ENCODE data around the gene DHRS12. TPM values are rescaled to one million over a fixed set of nuclear protein-coding genes. Genes with fewer than 3 reads are reported as not detected.

The DHRS12 gene
- total RNA-seq, 3 donors from 2014 or later (not counting 1 experiment from before 2014, with no cell fraction given), result 7.0 to 11.7 (median 10.4) TPM

DNA sequence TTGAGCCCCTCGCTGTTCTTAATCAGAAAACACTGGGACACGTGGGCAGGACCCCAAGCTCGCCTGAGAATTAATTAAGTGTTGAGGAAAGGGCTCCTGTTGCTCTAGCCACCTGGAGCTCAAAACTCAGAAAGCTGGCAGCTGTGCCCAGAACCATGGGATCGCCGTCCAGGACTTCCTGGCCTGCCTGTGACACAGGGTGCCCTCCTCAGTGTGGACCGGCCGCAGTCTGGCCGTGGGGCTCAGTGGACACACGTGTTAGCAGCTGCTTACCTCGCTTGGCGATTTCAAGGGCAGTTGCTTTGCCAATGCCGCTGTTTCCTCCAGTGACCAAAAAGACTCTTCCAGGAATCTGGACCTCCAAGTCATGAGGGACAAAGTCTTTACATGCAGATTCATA, 4.7 kb downstream of the DHRS12 start:
- Mint-ChIP-seq H3K4me1 (peaks cover 16 to 22% of the 10 kb centered on the region in 2 donors), H3K27ac (peak overlapping the region in 1 of 2 donors; percentile 7), H3K36me3 (no peaks in the 10 kb centered on the region), H3K27me3 (ENCODE audit: low read depth in 2 of 2) (peaks cover 0 to 8% of the 10 kb centered on the region in 2 donors), H3K9me3 (no peaks in the 10 kb centered on the region), H3K4me3 (no peak overlapping the region)
- no peak for ATAC-seq
- Histone ChIP-seq H3K9me3 (ENCODE audit: control insufficient read depth, insufficient read depth, low read length) (no peaks in the 10 kb centered on the region), H3K27me3 (ENCODE audit: control insufficient read depth, insufficient read depth, low read length) (no peaks in the 10 kb centered on the region), H3K4me1 (ENCODE audit: control insufficient read depth, insufficient read depth, low read length) (peaks cover 27% of the 10 kb centered on the region), H3K36me3 (ENCODE audit: control insufficient read depth, insufficient read depth, low read length) (no peaks in the 10 kb centered on the region), H3K4me3 (ENCODE audit: low read length) (no peak overlapping the region), H3K27ac (ENCODE audit: low read length) (no peak overlapping the region)
- 94% methylated on average over 12 of the region's 12 CpGs for WGBS (ENCODE audit: insufficient coverage)
- DNase-seq, result no peak
- TF ChIP-seq, protein P1, sequence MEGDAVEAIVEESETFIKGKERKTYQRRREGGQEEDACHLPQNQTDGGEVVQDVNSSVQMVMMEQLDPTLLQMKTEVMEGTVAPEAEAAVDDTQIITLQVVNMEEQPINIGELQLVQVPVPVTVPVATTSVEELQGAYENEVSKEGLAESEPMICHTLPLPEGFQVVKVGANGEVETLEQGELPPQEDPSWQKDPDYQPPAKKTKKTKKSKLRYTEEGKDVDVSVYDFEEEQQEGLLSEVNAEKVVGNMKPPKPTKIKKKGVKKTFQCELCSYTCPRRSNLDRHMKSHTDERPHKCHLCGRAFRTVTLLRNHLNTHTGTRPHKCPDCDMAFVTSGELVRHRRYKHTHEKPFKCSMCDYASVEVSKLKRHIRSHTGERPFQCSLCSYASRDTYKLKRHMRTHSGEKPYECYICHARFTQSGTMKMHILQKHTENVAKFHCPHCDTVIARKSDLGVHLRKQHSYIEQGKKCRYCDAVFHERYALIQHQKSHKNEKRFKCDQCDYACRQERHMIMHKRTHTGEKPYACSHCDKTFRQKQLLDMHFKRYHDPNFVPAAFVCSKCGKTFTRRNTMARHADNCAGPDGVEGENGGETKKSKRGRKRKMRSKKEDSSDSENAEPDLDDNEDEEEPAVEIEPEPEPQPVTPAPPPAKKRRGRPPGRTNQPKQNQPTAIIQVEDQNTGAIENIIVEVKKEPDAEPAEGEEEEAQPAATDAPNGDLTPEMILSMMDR (IDR thresholded peaks at IDR 0.05), result no peak
- intact Hi-C loops (cut with micrococcal nuclease), result loop anchor here (5.0 kb wide), 1 partner anchor 672 kb away; no protein-coding TSS in a partner anchor

GRCh38 chr13:51797664-51798488, 6.1 kb downstream of the DHRS12 start:
- H3K9me3 Mint-ChIP-seq, result no peaks in the 10 kb centered on the region
- H3K4me3 ChIP-seq (ENCODE audit: low read length), result no peak overlapping the region
- no peak overlapping the region for H3K27ac ChIP-seq (ENCODE audit: low read length)
- no peaks in the 10 kb centered on the region for H3K9me3 ChIP-seq (ENCODE audit: control insufficient read depth, insufficient read depth, low read length)
- peaks cover 13 to 14% of the 10 kb centered on the region in 2 donors for H3K4me1 Mint-ChIP-seq
- ATAC-seq, result peak; percentile 44 to 52 (median 49)
- no peak overlapping the region for H3K4me3 Mint-ChIP-seq
- intact Hi-C loops (cut with micrococcal nuclease), result loop anchor here (1.0 to 5.0 kb wide), 2 partner anchors 363 to 671 kb away; no protein-coding TSS in a partner anchor
- no peaks in the 10 kb centered on the region for H3K36me3 ChIP-seq (ENCODE audit: control insufficient read depth, insufficient read depth, low read length)
- H3K27ac Mint-ChIP-seq, result peak overlapping the region in 1 of 2 donors; percentile 38
- DNase-seq, result peak in 1 of 2 donors; percentile 84
- H3K36me3 Mint-ChIP-seq, result no peaks in the 10 kb centered on the region
- WGBS (ENCODE audit: insufficient coverage), result 77% methylated on average over 12 of the region's 12 CpGs
- TF ChIP-seq, protein P1 (IDR thresholded peaks at IDR 0.05), result peak; percentile 47
- H3K27me3 ChIP-seq (ENCODE audit: control insufficient read depth, insufficient read depth, low read length), result no peaks in the 10 kb centered on the region
- peaks cover 24% of the 10 kb centered on the region for H3K4me1 ChIP-seq (ENCODE audit: control insufficient read depth, insufficient read depth, low read length)
- peaks cover 0 to 8% of the 10 kb centered on the region in 2 donors for H3K27me3 Mint-ChIP-seq (ENCODE audit: low read depth in 2 of 2)

DNA sequence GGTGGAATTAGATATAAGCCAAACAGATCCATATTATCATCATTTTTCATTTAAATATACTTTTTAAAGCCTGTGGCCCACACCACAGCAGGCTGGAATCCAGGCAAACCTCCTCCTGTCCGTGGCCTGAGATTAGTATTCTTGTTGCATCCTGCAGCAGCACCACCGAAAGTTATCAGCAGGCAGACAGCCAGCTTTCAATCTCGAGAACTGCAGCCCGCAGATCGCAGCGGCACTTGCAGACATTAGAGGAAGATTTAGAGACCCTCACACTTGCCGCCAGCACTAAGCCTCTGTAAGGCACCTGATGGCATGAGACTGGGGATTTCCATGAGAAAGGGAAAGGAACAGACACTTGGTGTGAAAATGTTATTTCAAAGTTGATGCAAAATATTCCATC, 7.4 kb downstream of the DHRS12 start:
- 90% methylated on average over 7 of the region's 7 CpGs for WGBS (ENCODE audit: insufficient coverage)
- ATAC-seq, result no peak
- Histone ChIP-seq H3K27ac (ENCODE audit: low read length) (no peak overlapping the region), H3K36me3 (ENCODE audit: control insufficient read depth, insufficient read depth, low read length) (no peaks in the 10 kb centered on the region), H3K4me3 (ENCODE audit: low read length) (no peak overlapping the region), H3K4me1 (ENCODE audit: control insufficient read depth, insufficient read depth, low read length) (peaks cover 10% of the 10 kb centered on the region), H3K9me3 (ENCODE audit: control insufficient read depth, insufficient read depth, low read length) (no peaks in the 10 kb centered on the region), H3K27me3 (ENCODE audit: control insufficient read depth, insufficient read depth, low read length) (no peaks in the 10 kb centered on the region)
- H3K4me1 Mint-ChIP-seq, result peaks cover 2 to 4% of the 10 kb centered on the region in 2 donors
- H3K27ac Mint-ChIP-seq, result no peak overlapping the region
- peaks cover 0 to 4% of the 10 kb centered on the region in 2 donors for H3K27me3 Mint-ChIP-seq (ENCODE audit: low read depth in 2 of 2)
- H3K9me3 Mint-ChIP-seq, result no peaks in the 10 kb centered on the region
- no peak overlapping the region for H3K4me3 Mint-ChIP-seq
- no peak for DNase-seq
- TF ChIP-seq, protein P1 (IDR thresholded peaks at IDR 0.05), result no peak
- no peaks in the 10 kb centered on the region for H3K36me3 Mint-ChIP-seq
- intact Hi-C loops (cut with micrococcal nuclease), result loop anchor here (5.0 kb wide), 1 partner anchor 669 kb away; no protein-coding TSS in a partner anchor
